Erythroblast (primary cell): Measurements from ENCODE around the gene KIF17.

ENCODE experiments used
- GATA1 ChIP-seq: IDR thresholded peaks from 2 replicates; pipeline ENCODE4 v1.6.1; 2011; ENCODE audit warnings: low read depth, mild to moderate bottlenecking, control low read depth, low read length, moderate library complexity
- POLR2A ChIP-seq: IDR thresholded peaks from 2 replicates; pipeline ENCODE4 v1.6.1; 2011; ENCODE audit warnings: mild to moderate bottlenecking, low read length

GRCh38 chr1:20726118-20726911 is 8.5 kb upstream of the KIF17 start:
- TF ChIP-seq POLR2A: no peak
- no peak for TF ChIP-seq GATA1
